ENCODE results near the gene LBX2. TPM values are rescaled to one million over a fixed set of nuclear protein-coding genes. Genes with fewer than 3 reads are reported as not detected.

The LBX2 gene
- 1 to 10 TPM in 2 of 12 donors, under 1 TPM in 7, not detected in 3; 0.27 to 1.5 (median 0.78) TPM for polyA plus RNA-seq (ENCODE audit: insufficient read length in 12 of 12)
- long read RNA-seq, donor 1, partial matches to known transcripts: 41 of 42 reads
- long read RNA-seq, donor 1, other reads (novel, unspliced or antisense): 0 of 42 reads
- long read RNA-seq, donor 2: 0 reads
- long read RNA-seq, donor 3: 0 reads
- long read RNA-seq, donor 4: 0 reads
- long read RNA-seq, donor 5, partial matches to known transcripts: 0 of 2 reads
- long read RNA-seq, donor 5, other reads (novel, unspliced or antisense): 0 of 2 reads
- long read RNA-seq, donor 6: 0 reads
- long read RNA-seq, donor 7, partial matches to known transcripts: 0 of 1 reads
- long read RNA-seq, donor 7, other reads (novel, unspliced or antisense): 0 of 1 reads
- long read RNA-seq, donor 8, partial matches to known transcripts: 0 of 1 reads
- long read RNA-seq, donor 8, other reads (novel, unspliced or antisense): 0 of 1 reads
- long read RNA-seq, donor 9: 0 reads
- long read RNA-seq, donor 10: 0 reads
- long read RNA-seq, donor 11: 0 reads

DNA sequence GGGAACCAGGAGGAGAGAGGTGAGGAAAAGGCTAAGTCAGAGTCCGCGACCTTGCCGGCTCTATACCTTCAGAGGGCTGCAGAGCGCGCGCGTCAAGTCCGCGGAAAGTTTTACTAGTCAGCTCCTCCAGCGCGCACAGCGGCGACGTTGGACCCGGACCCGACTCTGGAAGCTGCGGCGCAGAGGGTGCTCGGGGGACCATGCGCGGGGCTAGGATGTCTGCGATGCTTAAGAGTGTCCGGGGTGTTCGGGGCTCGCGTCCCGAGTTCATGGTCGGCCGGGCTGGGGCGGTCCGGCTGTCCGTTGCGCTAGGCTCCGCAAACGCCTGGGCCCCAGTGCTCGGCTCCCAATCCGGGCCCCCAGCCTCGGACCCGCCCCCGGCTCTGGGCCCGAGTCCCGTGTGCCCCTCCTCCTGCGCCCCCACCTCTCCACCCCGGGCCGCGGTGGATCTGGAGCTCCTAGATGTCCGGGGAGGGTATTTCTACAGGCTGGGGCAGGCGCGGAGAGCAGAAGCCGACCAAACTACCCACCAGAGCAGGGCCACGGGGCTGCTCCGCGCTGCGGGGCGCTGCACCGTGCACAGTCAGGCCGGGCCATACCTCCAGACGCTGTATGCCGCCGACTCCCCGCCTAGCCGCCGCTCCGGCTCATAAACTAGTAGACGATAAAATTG lies at the start of gene LBX2:
TSS of gene LBX2 (minus strand) at position 337 of the 673 bp plus-strand sequence. CDS start at position 271, 66 bp downstream.
- no peak for DNase-seq

- peak; percentile 47 for DNase-seq
These were observed 49.0 kb upstream of the LBX2 start for GRCh38 chr2:74548285-74548899.

- DNase-seq: no peak
These were observed 46.6 kb upstream of the LBX2 start for GRCh38 chr2:74546004-74546403.

- no peak for DNase-seq
These were observed 45.2 kb upstream of the LBX2 start for GRCh38 chr2:74544634-74545033.

- DNase-seq: no peak
These were observed 43.6 kb upstream of the LBX2 start for GRCh38 chr2:74542978-74543377.

DNA sequence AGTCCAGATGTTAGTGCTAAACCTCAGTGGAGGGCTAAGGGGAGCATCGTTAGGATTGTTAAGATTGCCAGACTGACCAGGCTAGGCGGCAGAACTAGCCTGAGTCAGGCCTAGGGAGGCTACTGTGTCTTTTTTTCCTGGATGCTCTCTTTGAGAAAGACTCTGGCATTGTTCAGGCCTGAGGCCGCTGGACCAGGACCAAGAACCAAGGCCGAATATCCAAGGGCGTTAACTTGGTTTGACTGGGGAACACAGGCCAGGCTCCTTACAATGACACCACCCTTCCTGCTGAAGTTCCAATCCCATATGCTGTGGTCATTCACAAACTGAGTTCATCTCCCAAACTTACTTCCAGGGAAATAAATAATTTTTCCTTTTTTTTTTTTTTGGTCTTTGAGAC lies 40.9 kb upstream of the LBX2 start:
- DNase-seq: no peak

- no peak for DNase-seq
These were observed 39.5 kb upstream of the LBX2 start for GRCh38 chr2:74538881-74539339.

- DNase-seq: no peak
These were observed 37.7 kb upstream of the LBX2 start for GRCh38 chr2:74537140-74537539.

DNA sequence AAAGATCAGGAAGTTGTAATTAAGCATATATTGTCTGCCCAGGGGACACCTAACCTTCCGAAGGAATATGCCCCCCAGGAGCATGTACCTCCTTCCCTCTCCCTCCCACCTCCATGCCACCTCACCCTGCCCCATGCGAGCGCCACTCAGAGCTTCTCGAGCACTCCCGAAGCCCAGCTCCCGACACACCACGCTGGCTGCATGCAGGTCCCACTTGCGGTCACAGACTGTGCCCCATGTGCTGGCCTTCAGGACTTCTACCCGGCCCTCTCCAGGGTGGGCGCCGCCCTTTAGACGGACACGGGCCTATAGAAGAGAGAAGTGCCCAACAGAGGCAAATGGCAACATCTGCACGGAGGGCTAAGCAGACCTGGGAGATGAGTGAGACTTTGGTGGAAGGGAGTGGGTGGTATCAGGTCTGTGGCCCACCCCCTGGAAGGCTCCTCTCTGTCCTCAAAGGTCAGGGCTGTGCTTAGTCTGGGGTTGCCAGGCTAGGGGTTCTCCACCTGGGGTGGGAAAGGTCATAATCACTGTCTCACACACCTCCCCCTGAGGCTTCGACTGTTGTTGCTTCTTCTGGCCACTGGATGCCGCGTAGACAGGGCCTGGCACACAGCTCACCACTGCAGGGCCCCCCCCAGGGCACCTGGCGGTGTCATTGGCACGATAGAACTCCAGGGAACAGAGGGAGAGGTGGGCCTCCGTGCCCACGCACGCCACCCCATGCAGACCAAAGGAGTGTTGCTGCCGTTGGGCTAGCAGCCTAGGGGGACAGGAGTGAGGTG lies 37.0 kb upstream of the LBX2 start:
- no peak for DNase-seq

DNA sequence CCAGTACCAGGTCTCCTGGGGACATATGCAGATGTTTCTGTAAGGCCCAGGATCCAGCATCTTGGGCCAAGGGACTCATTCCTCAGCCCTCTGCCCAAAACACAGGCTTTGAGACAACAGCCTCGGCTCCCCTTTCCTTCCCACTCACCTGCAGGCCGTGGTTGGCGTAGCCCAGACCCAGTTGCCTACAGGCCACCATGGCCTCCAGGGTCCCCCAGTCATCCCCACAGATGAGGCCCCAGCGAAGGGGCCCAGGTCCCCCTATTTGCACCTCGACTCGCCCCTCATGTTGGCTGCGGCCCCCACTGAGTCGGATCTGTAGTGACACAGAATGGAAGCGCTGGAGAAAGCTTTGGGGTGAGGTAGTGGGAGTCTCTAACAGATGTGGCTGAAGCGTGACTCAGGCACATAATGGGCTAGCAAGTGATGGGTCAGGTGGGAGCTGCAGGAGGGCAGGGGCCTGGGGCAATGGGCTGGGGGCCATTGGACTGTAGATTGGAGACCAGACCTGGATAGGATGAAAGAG lies 36.1 kb upstream of the LBX2 start:
- DNase-seq: no peak

DNA sequence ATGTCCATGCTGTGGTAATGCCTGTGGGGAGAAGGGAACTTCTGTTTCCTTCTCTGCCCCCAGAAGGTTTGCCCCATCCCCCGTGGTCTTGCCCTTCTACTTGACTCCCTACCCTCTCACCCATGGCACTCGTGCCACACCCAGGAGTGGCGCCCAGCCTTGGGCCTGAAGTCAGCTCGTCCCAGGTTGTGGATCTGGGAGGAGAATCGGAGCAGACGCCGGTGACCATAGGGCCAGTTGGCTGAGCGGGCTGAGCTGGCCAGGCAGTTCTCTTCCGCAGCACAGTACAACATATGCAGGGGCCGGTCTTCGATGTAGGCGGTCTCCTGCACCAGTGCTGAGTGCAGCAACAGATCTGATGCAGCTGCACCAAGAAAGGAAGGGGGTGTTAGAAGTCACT lies 35.0 kb upstream of the LBX2 start:
- DNase-seq: no peak

GRCh38 chr2:74533464-74533863 lies 34.1 kb upstream of the LBX2 start:
- no peak for DNase-seq

DNA sequence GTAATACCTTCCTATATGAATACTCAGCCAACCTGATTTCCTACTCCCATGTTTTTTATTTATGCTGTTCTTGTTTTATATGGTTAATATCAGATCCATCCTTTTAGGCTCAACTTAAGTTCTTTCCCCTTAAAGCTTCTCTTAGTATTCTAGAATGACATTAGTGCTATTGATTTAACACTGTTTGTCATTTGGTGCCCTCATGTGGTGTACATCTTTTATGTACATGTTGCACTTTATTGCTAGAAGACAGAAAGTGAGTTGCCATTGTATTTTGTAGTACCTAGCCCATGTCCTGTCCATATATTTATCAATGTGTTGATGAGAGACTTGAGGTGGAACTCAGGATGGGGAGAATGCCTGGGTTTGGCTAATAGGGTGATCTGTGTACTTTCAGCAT lies 32.8 kb upstream of the LBX2 start:
- no peak for DNase-seq

DNA sequence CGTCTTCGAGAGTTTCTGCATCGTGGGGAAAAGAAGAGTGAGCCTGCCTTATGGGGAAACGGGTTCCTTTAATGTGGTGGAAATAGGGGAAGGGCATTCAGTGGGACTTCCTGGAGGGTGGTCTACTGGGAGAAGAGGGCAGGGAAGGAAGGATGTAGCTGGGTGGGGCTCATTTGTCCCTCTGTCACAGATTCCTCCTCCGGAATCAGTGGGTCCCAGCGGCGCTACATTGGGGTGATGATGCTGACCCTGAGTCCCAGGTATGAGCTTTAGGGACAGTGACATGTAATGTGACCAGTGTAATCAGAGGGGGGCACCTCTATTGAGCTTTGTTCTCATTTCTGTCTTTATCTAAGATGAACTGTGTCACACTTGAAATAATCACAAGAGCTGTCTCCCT lies 32.3 kb upstream of the LBX2 start:
- no peak for DNase-seq

DNA sequence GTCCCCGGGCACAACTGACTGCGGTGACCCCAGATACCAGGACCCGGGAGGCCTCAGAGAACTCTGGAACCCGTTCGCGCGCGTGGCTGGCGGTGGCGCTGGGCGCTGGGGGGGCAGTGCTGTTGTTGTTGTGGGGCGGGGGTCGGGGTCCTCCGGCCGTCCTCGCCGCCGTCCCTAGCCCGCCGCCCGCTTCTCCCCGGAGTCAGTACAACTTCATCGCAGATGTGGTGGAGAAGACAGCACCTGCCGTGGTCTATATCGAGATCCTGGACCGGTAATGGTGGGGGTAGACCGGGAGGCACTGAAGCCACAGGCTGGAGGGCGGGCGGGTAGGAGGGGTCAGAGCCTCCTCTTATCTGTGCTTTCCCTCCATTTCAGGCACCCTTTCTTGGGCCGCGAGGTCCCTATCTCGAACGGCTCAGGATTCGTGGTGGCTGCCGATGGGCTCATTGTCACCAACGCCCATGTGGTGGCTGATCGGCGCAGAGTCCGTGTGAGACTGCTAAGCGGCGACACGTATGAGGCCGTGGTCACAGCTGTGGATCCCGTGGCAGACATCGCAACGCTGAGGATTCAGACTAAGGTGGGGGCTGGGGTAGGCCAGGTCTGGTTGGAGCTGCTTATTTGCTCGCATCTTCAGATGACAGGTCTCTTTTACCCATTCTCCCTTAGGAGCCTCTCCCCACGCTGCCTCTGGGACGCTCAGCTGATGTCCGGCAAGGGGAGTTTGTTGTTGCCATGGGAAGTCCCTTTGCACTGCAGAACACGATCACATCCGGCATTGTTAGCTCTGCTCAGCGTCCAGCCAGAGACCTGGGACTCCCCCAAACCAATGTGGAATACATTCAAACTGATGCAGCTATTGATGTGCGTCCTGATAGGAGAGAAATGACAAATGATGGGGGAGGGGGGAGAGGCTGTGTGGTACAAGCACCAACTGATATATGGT lies 31.1 kb upstream of the LBX2 start:
- DNase-seq: peak; percentile 34

DNA sequence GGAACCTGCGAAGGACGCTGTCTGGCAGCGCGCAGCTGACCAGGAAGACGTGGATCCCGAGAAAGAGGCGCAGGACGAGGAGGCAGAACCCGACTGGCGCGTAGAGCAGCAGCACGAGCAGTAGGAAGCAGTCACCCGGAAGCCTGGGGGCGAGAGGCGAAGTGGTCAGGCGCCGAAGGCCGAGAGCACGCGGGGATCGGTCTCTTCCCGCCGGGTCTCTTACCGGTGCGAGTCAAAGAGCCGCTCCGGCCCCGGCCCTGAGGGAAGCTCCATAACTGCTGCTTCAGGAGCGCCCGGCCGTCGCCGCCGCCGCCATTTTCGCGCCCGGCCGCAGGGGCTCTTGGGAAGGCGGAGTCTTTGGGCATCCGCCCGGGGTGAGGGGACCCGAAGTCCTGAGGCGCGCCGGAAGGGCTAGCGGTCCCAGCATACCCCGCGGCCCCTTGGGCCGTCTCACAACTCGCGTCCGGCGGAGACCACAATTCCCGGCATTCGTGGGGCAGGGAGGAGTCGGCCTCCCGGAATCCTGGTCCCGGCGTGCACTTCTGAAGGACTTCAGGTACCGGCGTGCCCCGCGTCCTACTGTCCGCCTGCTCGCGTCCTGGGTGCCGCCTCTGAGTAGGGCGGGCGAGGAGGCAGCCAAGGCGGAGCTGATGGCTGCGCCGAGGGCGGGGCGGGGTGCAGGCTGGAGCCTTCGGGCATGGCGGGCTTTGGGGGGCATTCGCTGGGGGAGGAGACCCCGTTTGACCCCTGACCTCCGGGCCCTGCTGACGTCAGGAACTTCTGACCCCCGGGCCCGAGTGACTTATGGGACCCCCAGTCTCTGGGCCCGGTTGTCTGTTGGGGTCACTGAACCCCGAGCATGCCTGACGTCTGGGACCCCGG lies 30.2 kb upstream of the LBX2 start, which contains the start of the genes AUP1 and HTRA2:
TSS of gene AUP1 (minus strand) at position 350 of the 882 bp plus-strand sequence. CDS start at position 273, 77 bp downstream.
TSS of gene HTRA2 (plus strand) at position 577 of the 882 bp plus-strand sequence. CDS start at position 651, 74 bp downstream.
- DNase-seq: peak; percentile 99

DNA sequence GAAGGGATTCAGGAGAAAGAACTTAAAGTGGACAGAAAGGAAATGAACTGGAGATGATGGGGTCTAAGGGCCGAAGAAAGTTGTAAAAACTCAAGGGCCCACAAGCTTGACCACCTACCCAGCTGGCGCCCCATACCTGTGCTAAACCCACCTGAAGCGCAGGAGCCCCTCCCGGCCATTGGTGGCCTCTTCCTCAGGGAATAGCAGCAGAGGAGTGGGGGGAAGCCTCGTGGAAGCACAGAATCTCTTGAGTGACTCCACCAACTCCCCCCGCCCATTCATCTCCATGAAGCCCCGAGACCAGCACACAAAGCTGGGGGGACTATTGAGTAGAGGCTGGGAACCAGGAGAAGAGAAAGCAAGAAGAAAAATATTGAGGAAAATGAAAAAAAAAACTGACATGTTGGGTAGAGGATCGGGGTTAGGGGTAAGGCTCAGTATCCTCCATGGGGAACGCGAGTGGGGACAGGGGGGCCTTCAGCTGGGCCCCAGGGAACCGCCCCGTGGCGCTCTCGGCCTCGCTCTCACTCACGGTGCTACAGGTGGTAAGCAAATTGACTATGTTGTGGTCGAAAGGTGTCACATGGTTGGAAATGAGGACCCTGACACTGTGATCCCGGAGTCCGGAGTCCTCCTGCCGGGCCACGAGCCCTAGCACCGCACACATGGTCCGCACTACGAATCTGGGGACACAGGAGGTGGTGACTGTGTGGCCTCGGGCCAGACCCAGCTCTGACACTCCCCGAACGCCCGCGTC lies 29.4 kb upstream of the LBX2 start:
- DNase-seq: no peak

DNA sequence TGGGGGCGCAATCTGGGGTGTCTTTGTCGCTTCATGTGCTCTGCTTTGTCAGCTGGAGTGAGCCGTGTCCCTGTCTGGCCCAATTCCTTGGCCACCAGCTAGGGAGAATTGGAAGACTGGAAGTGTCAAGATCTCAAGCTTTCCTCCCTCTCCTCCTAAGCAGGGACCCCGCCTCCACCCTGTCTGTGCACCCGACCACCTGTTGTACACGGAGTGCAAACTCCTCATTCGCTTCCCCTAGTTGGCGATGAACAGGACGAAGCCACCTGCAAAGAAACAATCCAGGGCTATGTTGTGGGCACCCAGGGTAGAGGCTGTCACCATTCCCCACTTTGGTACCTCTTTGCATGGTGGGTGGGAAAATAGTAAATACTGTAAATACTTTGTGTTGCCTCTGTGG lies 28.3 kb upstream of the LBX2 start:
- no peak for DNase-seq
